H1 (cell line): ENCODE results near the gene IFNG-AS1. TPM values are rescaled to one million over a fixed set of nuclear protein-coding genes. Genes with fewer than 3 reads are reported as not detected.

Experiments
- CTCF ChIA-PET: fragments of 300-600 bp; sonication (Branson Sonifier 250); formaldehyde crosslinking; loops from one replicate; lab custom pipeline; 2021; ENCODE audit not compliant: partially characterized antibody; lab: Charles Lee
- POLR2A ChIA-PET: fragments of 300-600 bp; sonication (Branson Sonifier 250); formaldehyde crosslinking; loops from one replicate; lab custom pipeline; 2021; ENCODE audit warnings: inconsistent platforms; ENCODE audit not compliant: partially characterized antibody; lab: Charles Lee
- DNase-seq, 2 experiments: peaks; one replicate each; pipeline versions ENCODE4 v3.0.0 to v3.0.0-alpha.2; 2010 to 2022; ENCODE audit warnings: low spot score in 2 of 2, low read depth in 1 of 2, mixed read lengths in 1 of 2
- FAIRE-seq: peaks from 2 replicates; lab custom pipeline; 2011; peaks lifted over from hg19 to GRCh38; lab: Jason Lieb, UNC
- H2AFZ ChIP-seq: 2 replicates; pipeline ENCODE4 v1.8.1; 2012; ENCODE audit warnings: low read length, inconsistent platforms
- H2AK5ac ChIP-seq: 2 replicates; pipeline ENCODE4 v1.6.1; 2013; ENCODE audit warnings: low read depth, low read length
- H2BK120ac ChIP-seq: replicated peaks from 2 replicates; pipeline ENCODE3; 2013; ENCODE audit warnings: low read depth, low read length, inconsistent platforms
- H2BK12ac ChIP-seq: 2 replicates; pipeline ENCODE4 v1.6.1; 2013; ENCODE audit warnings: low read depth, low read length
- H2BK15ac ChIP-seq: 2 replicates; pipeline ENCODE4 v1.6.1; 2013; ENCODE audit warnings: low read length
- H2BK20ac ChIP-seq: 2 replicates; pipeline ENCODE4 v1.6.1; 2013; ENCODE audit warnings: low read length
- H2BK5ac ChIP-seq: 2 replicates; pipeline ENCODE4 v1.6.1; 2013; ENCODE audit warnings: low read depth, low read length
- H3K14ac ChIP-seq: 2 replicates; pipeline ENCODE4 v1.6.1; 2013; ENCODE audit warnings: inconsistent platforms; ENCODE audit not compliant: insufficient read length
- H3K18ac ChIP-seq: 2 replicates; pipeline ENCODE4 v1.6.1; 2013; ENCODE audit warnings: low read length; ENCODE audit errors: extremely low read depth
- H3K23ac ChIP-seq: 2 replicates; pipeline ENCODE4 v1.6.1; 2013; ENCODE audit warnings: inconsistent platforms; ENCODE audit not compliant: insufficient read length
- H3K23me2 ChIP-seq: 2 replicates; pipeline ENCODE4 v1.6.1; 2013; ENCODE audit warnings: low read depth, low read length
- H3K27ac ChIP-seq: 2 replicates; pipeline ENCODE4 v1.6.1; 2011; ENCODE audit warnings: low read depth, low read length, inconsistent platforms
- H3K27me3 ChIP-seq, 4 experiments: replicated peaks in 1 of 4; 1 replicate in 1 of 4; 2 replicates in 3 of 4; pipeline versions ENCODE4 v1.6.1 to v1.8.1; 2011 to 2013; ENCODE audit warnings: low read length in 3 of 4, mild to moderate bottlenecking in 3 of 4, inconsistent platforms in 2 of 4, mixed read lengths in 2 of 4, moderate library complexity in 1 of 4; ENCODE audit not compliant: control insufficient read depth in 3 of 4, insufficient read depth in 3 of 4; ENCODE audit errors: extremely low read depth in 1 of 4
- H3K36me3 ChIP-seq, 4 experiments: 2 replicates each; pipeline versions ENCODE4 v1.6.1 to v1.8.1; 2011 to 2013; ENCODE audit warnings: mild to moderate bottlenecking in 4 of 4, low read length in 3 of 4, moderate library complexity in 2 of 4, control low read depth in 1 of 4, inconsistent platforms in 1 of 4; ENCODE audit not compliant: insufficient read depth in 4 of 4, control insufficient read depth in 2 of 4
- H3K4ac ChIP-seq: replicated peaks from 2 replicates; pipeline ENCODE3; 2013; ENCODE audit warnings: low read length, low read depth, mixed read lengths, inconsistent platforms; ENCODE audit not compliant: insufficient read length
- H3K4me1 ChIP-seq, 4 experiments: replicated peaks in 1 of 4; 1 replicate in 1 of 4; 2 replicates in 3 of 4; pipeline versions ENCODE4 v1.6.1 to v1.8.1; 2011 to 2013; ENCODE audit warnings: low read length in 3 of 4, inconsistent platforms in 2 of 4, mixed read lengths in 1 of 4; ENCODE audit not compliant: insufficient read depth in 4 of 4, control insufficient read depth in 3 of 4
- H3K4me2 ChIP-seq, 2 experiments: 2 replicates each; pipeline versions ENCODE4 v1.6.1 to v1.8.1; 2011 to 2013; ENCODE audit warnings: low read depth in 2 of 2, low read length in 2 of 2, control low read depth in 1 of 2, inconsistent platforms in 1 of 2, mild to moderate bottlenecking in 1 of 2; ENCODE audit not compliant: insufficient read depth in 1 of 2
- H3K4me3 ChIP-seq, 4 experiments: fragments of 200-600, 300-600 bp in 1 of 4; sonication (generic), shearing (Covaris generic), sonication (Bioruptor Twin) in 1 of 4; 2 replicates each; pipeline versions ENCODE4 v1.5.1 to v1.8.1; 2011 to 2016; ENCODE audit warnings: low read length in 4 of 4, low read depth in 3 of 4, control low read depth in 2 of 4, inconsistent platforms in 2 of 4, mild to moderate bottlenecking in 2 of 4, mixed read lengths in 1 of 4, moderate library complexity in 1 of 4; ENCODE audit not compliant: insufficient read depth in 2 of 4; ENCODE audit errors: extremely low read depth in 1 of 4
- H3K56ac ChIP-seq: replicated peaks from 2 replicates; pipeline ENCODE3; 2013; ENCODE audit warnings: low read depth, mild to moderate bottlenecking, mixed read lengths, low read length, inconsistent platforms; ENCODE audit not compliant: insufficient read length
- H3K79me1 ChIP-seq: 2 replicates; pipeline ENCODE4 v1.6.1; 2013; ENCODE audit warnings: low read depth, low read length, control low read depth
- H3K79me2 ChIP-seq, 2 experiments: 2 replicates each; pipeline versions ENCODE4 v1.6.1 to v1.8.1; 2012 to 2013; ENCODE audit warnings: low read length in 2 of 2, mild to moderate bottlenecking in 2 of 2, inconsistent platforms in 1 of 2; ENCODE audit not compliant: insufficient read depth in 2 of 2, control insufficient read depth in 1 of 2
- H3K9ac ChIP-seq, 4 experiments: replicated peaks in 1 of 4; 1 replicate in 1 of 4; 2 replicates in 3 of 4; pipeline versions ENCODE4 v1.6.1 to v1.8.1; 2011 to 2013; ENCODE audit warnings: low read depth in 3 of 4, low read length in 3 of 4, control low read depth in 2 of 4, mild to moderate bottlenecking in 2 of 4, moderate library complexity in 2 of 4, inconsistent platforms in 1 of 4; ENCODE audit errors: extremely low read depth in 1 of 4
- H3K9me3 ChIP-seq, 2 experiments: 2 replicates each; pipeline versions ENCODE4 v1.6.1 to v1.8.1; 2012 to 2013; ENCODE audit warnings: mild to moderate bottlenecking in 2 of 2, moderate library complexity in 2 of 2, control low read depth in 1 of 2, inconsistent platforms in 1 of 2, low read depth in 1 of 2, low read length in 1 of 2, mixed read lengths in 1 of 2; ENCODE audit not compliant: insufficient read depth in 2 of 2
- H4K20me1 ChIP-seq, 2 experiments: replicated peaks in 1 of 2; 2 replicates each; pipeline versions ENCODE3 to v1.8.1; 2011 to 2013; ENCODE audit warnings: inconsistent platforms in 2 of 2, low read length in 2 of 2, mild to moderate bottlenecking in 1 of 2; ENCODE audit not compliant: insufficient read depth in 2 of 2, control insufficient read depth in 1 of 2
- H4K5ac ChIP-seq: 2 replicates; pipeline ENCODE4 v1.6.1; 2013; ENCODE audit warnings: low read length, low read depth, mixed read lengths, inconsistent platforms; ENCODE audit not compliant: insufficient read length
- H4K8ac ChIP-seq: 2 replicates; pipeline ENCODE4 v1.8.0; 2013; ENCODE audit warnings: mild to moderate bottlenecking, moderate library complexity, low read length, inconsistent platforms; ENCODE audit not compliant: insufficient read depth; ENCODE audit errors: extremely low read depth
- H4K91ac ChIP-seq: replicated peaks from 2 replicates; pipeline ENCODE3; 2013; ENCODE audit warnings: low read length, mixed read lengths, inconsistent platforms; ENCODE audit not compliant: insufficient read length
- CBX5 ChIP-seq: fragments of 300-800, 300-1000 bp; sonication (generic); IDR thresholded peaks from 2 replicates; pipeline ENCODE4 v1.7.1; 2016; ENCODE audit warnings: antibody characterized with exemption, low read length, low read depth
- CHD1 ChIP-seq: IDR thresholded peaks from 2 replicates; pipeline ENCODE4 v1.6.1; 2012; ENCODE audit warnings: low read depth, low read length, improper control_type of control experiment
- HDAC6 ChIP-seq: IDR thresholded peaks from one replicate; pipeline ENCODE4 v1.7.1; 2012; ENCODE audit warnings: low read depth, mild to moderate bottlenecking, inconsistent platforms, low read length, moderate library complexity
- JUN ChIP-seq: IDR thresholded peaks from 2 replicates; pipeline ENCODE4 v1.6.1; 2011; ENCODE audit warnings: low read depth, mild to moderate bottlenecking, improper control_type of control experiment, low read length
- KDM1A ChIP-seq: fragments of 200-600, 300-600 bp; sonication (generic); IDR thresholded peaks from 2 replicates; pipeline ENCODE4 v1.7.1; 2016; ENCODE audit warnings: mild to moderate bottlenecking, low read length, borderline replicate concordance
- KDM5A ChIP-seq: fragments of 200-600 bp; IDR thresholded peaks from 2 replicates; pipeline ENCODE4 v1.7.1; 2012; ENCODE audit warnings: mild to moderate bottlenecking, low read length, inconsistent platforms, mixed read lengths
- RAD21 ChIP-seq, 2 experiments: IDR thresholded peaks in 1 of 2; conservative IDR thresholded peaks in 1 of 2; 2 replicates each; pipeline ENCODE4 v1.6.1; 2011; ENCODE audit warnings: low read depth in 2 of 2, low read length in 2 of 2, improper control_type of control experiment in 1 of 2, inconsistent platforms in 1 of 2, mild to moderate bottlenecking in 1 of 2, moderate library complexity in 1 of 2
- SIN3A ChIP-seq, 2 experiments: IDR thresholded peaks in 1 of 2; conservative IDR thresholded peaks in 1 of 2; 2 replicates each; pipeline ENCODE4 v1.6.1; 2011 to 2012; ENCODE audit warnings: low read length in 2 of 2, improper control_type of control experiment in 1 of 2, low read depth in 1 of 2, mild to moderate bottlenecking in 1 of 2
- WGBS, 2 experiments: shearing (Covaris generic) in 1 of 2; methylation state at CpG; one replicate each; pipeline versions ENCODE4 v1.1.6 to v1.1.7; 2013 to 2015; ENCODE audit warnings: low lambda C conversion rate in 2 of 2, mixed read lengths in 2 of 2, inconsistent platforms in 1 of 2, low coverage in 1 of 2, missing lambda C conversion rate in 1 of 2; ENCODE audit not compliant: insufficient replicate concordance in 2 of 2, insufficient coverage in 1 of 2, insufficient read length in 1 of 2; ENCODE audit errors: extremely low coverage in 1 of 2, missing lambda C conversion rate in 1 of 2; 5-methylcytosine and 5-hydroxymethylcytosine counted together
- polyA plus RNA-seq, 7 experiments: library from polyadenylated mRNA; depleted of rRNA in 3 of 7; stranded (reverse) in 5 of 7; unstranded in 2 of 7; fragments of >200 nt in 5 of 7; fragments of 200-250 nt in 2 of 7; gene quantifications; 1 replicate in 5 of 7; 2 replicates in 1 of 7; 4 replicates in 1 of 7; pipeline versions ENCODE4 v1.2.1 to v1.2.3, GENCODE V29; 2011 to 2013; ENCODE audit warnings: missing spikeins in 2 of 7, mixed read lengths in 2 of 7
- total RNA-seq: library from RNA; stranded (reverse); fragmentation: NEBNext Ultra II Directional; extraction: Animal tissue kit (Norgen Biotek cat#: 25700); gene quantifications from 2 replicates; pipeline ENCODE4 v1.2.1, GENCODE V29; 2021
- TF ChIP-seq, protein P1 (sequence below): IDR thresholded peaks from 2 replicates; pipeline ENCODE4 v1.6.1; 2012; ENCODE audit warnings: inconsistent platforms

The IFNG-AS1 gene
- total and polyA plus RNA-seq, 2 of the 8 experiments (the other 6 are each of a cell fraction or from before 2014, with no cell fraction given) = not detected

GRCh38 chr12:67966560-67966959, 22.7 kb upstream of the IFNG-AS1 start:
- H3K36me3 ChIP-seq = no peaks in the 10 kb centered on the region
- H3K79me2 ChIP-seq = no peaks in the 10 kb centered on the region
- H2BK20ac ChIP-seq = no peak overlapping the region
- no peak overlapping the region for H4K8ac ChIP-seq
- H3K27me3 ChIP-seq = no peaks in the 10 kb centered on the region
- H3K27ac ChIP-seq = no peak overlapping the region
- WGBS, 2 experiments = 60% methylated on average over 2 of the region's 2 CpGs; no CpG with 5 or more reads in 1 of the 2 experiments
- no peaks in the 10 kb centered on the region for H3K23me2 ChIP-seq
- DNase-seq (no peak), FAIRE-seq (no peak)
- ChIA-PET POLR2A (no interaction called here), CTCF (interaction anchor here (2.4 kb wide), 1 partner anchor 24 kb away, joined by 9 read pairs; no protein-coding TSS in a partner anchor)
- H3K9me3 ChIP-seq = no peaks in the 10 kb centered on the region
- no peak overlapping the region for H3K4me3 ChIP-seq
- H2BK12ac ChIP-seq = no peak overlapping the region
- H2BK15ac ChIP-seq = no peak overlapping the region
- H3K4me2 ChIP-seq = no peak overlapping the region
- H3K56ac ChIP-seq = no peak overlapping the region
- H3K18ac ChIP-seq = no peak overlapping the region
- no peak for TF ChIP-seq JUN
- no peak for TF ChIP-seq SIN3A (conservative IDR thresholded peaks at IDR 0.05 in 1 of 2, IDR thresholded peaks at IDR 0.05 in 1 of 2; ENCODE audit: low read depth in 1 of 2, low read length in 2 of 2)
- no peak for TF ChIP-seq CHD1
- TF ChIP-seq KDM1A = no peak
- TF ChIP-seq RAD21 (IDR thresholded peaks at IDR 0.05 in 1 of 2, conservative IDR thresholded peaks at IDR 0.05 in 1 of 2; ENCODE audit: low read depth in 2 of 2, low read length in 2 of 2) = no peak
- no peak for TF ChIP-seq HDAC6
- TF ChIP-seq, protein P1, sequence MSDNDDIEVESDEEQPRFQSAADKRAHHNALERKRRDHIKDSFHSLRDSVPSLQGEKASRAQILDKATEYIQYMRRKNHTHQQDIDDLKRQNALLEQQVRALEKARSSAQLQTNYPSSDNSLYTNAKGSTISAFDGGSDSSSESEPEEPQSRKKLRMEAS = no peak
- no peak for TF ChIP-seq KDM5A
- TF ChIP-seq CBX5 = no peak
- no peak overlapping the region for H2AK5ac ChIP-seq
- no peak overlapping the region for H2BK5ac ChIP-seq
- H3K23ac ChIP-seq = no peak overlapping the region
- H4K20me1 ChIP-seq = no peaks in the 10 kb centered on the region
- no peak overlapping the region for H2BK120ac ChIP-seq
- H3K79me1 ChIP-seq = no peaks in the 10 kb centered on the region
- no peak overlapping the region for H3K14ac ChIP-seq
- H3K9ac ChIP-seq = no peak overlapping the region
- H4K5ac ChIP-seq = no peak overlapping the region
- no peak overlapping the region for H4K91ac ChIP-seq
- no peaks in the 10 kb centered on the region for H3K4me1 ChIP-seq
- no peak overlapping the region for H3K4ac ChIP-seq
- H2AFZ ChIP-seq = no peak overlapping the region
